WI38 (cell line): ENCODE results near the gene POLR3GL.

ENCODE experiments used
- H3K4me3 ChIP-seq: 2 replicates; pipeline ENCODE4 v1.5.1; 2011; ENCODE audit warnings: low read depth, mild to moderate bottlenecking, control low read depth, low read length
- TF ChIP-seq, protein P1 (sequence below): IDR thresholded peaks from 2 replicates; pipeline ENCODE4 v1.5.1; 2012; ENCODE audit warnings: low read depth, mild to moderate bottlenecking, control low read depth, low read length

The POLR3GL gene

DNA sequence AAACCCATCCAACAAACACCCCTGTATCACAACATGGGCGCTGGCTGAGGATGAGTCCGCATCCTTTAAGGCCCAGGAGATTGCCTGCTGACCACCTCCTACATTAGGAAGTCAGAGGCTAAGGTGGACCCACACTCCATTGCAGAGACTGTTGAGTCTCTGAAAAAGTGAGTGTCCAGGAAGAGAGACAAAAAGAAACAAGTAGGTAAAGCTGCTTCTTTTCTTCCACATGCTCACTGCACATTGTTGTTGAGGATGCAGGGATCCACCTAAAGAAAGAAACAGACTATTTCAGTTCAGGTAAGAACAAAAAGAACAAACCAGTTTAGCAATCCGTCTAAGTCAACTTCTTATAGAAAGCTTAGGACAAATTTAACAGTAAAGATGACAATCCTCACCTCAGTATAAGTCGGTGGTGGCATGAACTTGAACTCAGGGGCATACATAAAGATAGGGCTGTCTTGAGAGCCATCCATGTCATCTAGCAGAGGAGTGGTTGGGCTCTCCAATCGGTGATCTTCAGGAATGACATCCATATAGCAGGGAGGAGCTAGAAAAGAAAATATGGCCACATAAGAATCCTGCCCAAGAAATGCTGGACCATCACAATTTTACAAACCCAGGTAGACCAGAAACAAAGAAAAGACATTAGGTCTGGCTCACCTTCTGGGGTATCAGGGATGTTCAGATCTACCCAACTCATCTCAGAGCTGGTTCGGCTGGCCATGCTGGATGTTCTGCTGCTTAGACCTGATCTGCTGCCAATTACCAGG is 29.3 kb downstream of the POLR3GL start:
- TF ChIP-seq, protein P1, sequence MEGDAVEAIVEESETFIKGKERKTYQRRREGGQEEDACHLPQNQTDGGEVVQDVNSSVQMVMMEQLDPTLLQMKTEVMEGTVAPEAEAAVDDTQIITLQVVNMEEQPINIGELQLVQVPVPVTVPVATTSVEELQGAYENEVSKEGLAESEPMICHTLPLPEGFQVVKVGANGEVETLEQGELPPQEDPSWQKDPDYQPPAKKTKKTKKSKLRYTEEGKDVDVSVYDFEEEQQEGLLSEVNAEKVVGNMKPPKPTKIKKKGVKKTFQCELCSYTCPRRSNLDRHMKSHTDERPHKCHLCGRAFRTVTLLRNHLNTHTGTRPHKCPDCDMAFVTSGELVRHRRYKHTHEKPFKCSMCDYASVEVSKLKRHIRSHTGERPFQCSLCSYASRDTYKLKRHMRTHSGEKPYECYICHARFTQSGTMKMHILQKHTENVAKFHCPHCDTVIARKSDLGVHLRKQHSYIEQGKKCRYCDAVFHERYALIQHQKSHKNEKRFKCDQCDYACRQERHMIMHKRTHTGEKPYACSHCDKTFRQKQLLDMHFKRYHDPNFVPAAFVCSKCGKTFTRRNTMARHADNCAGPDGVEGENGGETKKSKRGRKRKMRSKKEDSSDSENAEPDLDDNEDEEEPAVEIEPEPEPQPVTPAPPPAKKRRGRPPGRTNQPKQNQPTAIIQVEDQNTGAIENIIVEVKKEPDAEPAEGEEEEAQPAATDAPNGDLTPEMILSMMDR = no peak
- H3K4me3 ChIP-seq = peak overlapping the region; percentile 100

DNA sequence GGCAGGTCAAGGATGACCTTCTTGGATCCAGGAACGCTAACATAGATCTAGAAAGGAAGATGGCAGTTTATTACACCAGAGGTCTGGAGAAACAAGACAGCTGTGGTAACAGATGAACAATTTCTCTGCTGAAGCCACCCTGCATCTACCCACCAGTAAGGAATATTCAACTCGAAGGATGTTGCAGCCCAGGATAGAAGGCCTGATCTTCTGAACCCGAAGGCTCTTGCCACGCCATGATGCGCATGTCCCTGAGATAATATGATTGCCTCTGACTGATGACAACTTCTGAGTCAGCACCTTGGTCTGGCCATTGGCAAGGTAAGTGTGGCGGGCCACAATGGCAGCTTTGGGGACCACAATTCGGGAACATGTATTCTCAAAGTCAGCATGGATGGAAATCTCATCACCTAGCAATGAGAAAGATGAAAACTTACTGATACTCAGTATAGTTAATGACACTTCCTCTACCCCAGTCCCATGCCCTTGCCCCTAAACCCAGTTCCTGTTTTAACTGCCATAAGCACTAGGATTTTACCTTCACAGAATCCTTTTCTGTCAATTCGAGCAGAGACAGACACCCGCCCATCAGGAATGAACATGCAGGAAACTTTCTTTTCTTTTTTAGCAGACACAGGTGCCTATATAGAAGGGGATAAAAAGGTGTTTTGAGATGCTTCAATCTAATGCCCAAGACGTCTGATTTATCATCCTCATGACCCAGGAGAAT is 30.1 kb downstream of the POLR3GL start:
- TF ChIP-seq, protein P1 = no peak
- peak overlapping the region; percentile 100 for H3K4me3 ChIP-seq

DNA sequence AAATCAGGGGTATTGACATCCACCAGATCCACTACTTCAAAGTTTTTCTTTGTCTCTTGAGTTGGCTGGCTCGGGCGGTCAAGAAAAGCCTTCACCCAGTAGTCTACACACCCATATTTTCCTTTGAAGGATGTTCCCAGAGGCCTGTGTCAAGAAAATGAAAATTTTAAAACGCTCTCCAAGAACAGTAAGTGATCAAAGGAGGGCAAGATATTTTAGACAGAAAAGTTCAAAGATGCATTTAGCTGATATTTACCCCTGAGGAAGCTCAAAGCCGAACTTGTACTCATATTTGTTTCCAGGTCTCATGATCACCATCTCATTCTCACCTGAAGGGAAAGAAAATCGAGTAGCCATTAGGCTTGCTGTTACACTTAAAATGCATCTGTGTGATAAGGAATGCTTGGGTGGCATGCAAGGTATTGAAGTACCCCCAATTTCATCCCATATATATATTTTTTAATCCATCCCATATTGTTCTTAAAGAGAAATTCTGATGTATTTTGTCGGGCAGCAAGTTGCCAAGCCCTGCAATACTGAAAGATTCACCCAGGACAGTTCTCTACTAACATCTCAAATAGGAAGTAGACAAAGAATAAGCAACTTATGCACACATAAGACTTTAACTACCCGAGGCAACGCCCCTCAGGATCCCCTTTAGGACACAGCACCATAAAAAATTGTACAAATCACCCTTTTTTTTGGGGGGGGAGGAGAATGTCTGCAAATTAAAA is 30.8 kb downstream of the POLR3GL start:
- TF ChIP-seq, protein P1 = no peak
- H3K4me3 ChIP-seq = peak overlapping the region; percentile 100

DNA sequence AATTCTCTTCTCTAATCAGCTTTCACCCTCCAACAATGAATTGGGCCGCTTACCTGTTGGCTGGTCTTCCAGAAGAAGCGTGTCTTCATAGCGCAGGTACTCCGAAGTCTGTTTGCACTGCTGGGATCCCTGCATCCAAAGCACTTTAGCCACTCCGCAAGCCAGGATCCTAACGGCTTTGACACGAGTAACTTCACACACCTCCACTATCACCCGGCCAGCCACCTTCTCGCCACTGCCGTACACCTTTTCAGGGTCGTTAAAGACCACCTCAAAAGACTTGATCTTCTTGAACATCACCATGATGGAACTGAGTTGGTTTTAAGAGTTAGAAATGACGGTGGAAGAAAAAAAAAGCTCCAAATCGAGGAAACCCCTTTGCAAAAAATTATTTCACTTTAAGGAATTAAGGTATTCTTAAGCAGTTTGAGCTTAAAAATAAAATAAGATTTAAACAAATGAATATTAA is 31.5 kb downstream of the POLR3GL start:
- peak overlapping the region; percentile 100 for H3K4me3 ChIP-seq
- TF ChIP-seq, protein P1 = no peak

DNA sequence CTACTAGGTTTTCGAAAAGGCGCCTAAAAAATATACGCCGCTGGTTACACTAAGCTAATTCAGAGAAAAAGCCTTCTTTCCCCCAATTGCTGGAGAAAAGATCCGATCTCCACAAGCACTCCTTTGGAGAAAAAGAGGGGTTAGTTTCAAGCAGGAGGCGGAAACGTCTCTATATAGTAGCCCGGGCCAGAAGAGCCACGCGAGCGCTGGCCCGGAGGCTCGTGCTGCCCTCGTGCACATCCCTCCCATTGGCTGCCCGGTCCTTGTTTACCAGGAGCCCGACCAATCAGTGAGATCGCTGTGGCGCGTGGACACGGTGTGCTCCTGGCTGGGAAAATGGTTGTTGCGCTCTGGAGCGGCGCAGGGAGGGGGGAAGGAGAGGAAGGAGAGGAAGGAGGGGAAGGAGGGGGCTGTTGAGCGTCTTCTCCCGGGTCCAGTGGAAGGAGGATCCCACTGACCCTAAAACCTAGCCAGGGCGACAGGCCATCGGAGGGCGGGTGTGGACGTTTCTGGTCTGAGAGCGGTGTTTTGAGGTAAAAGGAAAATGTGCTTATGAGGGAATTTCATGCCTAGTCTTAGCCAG is 32.0 kb downstream of the POLR3GL start, which contains the start of gene TXNIP:
Gene TXNIP (minus strand): TSS at position 147 of the 583 bp plus-strand sequence. CDS start 313 bp downstream, outside the sequence.
- H3K4me3 ChIP-seq = peak within 1 kb of the TSS; percentile 100
- TF ChIP-seq, protein P1 = no peak

DNA sequence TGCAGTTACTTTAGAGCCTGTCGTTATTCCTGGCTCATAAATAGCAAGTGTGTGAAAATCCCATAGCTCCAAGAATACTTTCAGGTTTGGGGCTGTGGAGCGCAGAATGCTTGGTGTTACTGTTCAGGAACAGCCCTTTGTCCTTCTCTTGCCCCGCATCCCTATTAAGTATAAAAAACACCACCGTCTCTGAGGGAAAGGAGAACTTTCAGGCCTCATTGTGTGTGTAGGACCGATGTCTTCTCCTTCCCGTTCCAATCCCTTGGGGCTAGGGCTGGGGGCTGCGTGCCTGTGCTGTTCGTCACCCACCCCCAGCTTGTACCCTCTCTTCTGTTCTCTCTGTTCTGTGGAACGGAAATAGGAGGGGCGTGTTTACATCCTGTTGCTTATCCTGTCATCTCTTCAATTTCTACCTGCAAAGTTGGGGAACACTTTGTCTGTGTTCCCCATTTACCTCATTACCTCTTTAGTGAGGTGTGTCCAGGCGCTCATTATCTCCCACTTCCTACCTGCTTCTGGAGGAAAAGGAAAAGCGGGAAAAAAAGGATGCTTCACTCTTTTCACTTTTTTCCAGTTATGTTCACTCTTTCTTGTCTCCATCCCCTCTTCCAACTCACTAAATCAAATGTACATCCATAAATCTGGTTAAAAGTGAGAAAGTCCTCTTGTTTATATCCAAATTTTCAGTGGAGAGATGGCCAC is 32.7 kb downstream of the POLR3GL start:
- H3K4me3 ChIP-seq = peak overlapping the region; percentile 100
- TF ChIP-seq, protein P1 = no peak
